ENCODE data around the gene DIAPH2. TPM values are rescaled to one million over a fixed set of nuclear protein-coding genes. Genes with fewer than 3 reads are reported as not detected.

DIAPH2 gene
- total RNA-seq, 1 experiment from 2014 or later = 10.4 TPM

DNA sequence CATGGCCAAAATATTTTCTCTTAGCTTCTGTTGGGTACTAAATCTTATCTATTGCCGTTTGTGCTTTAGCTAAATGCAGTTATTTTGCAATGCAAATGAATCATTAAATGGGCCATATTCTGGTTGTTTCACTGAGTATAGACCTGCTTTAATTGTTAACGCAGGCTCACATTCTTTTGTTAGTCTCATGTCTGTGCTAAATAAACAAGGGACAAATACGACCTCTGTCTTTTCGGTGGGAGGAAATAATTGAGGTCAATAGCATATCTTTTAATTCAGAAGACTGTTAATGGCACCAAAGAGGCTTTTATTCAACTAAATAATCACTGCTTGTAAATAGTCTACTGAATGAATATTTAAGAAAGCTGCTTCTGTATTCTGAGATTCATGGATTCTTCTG, 76.9 kb downstream of the DIAPH2 start:
- Histone ChIP-seq H3K27ac (ENCODE audit: low read depth, low read length, poor library complexity, severe bottlenecking) (no peak overlapping the region), H3K4me1 (ENCODE audit: insufficient read depth, low read length, poor library complexity, severe bottlenecking) (no peaks in the 10 kb centered on the region), H3K9me3 (ENCODE audit: low read depth, low read length, poor library complexity, severe bottlenecking) (no peaks in the 10 kb centered on the region), H3K36me3 (ENCODE audit: insufficient read depth, low read length, poor library complexity, severe bottlenecking) (no peaks in the 10 kb centered on the region), H3K27me3 (replicated peaks; ENCODE audit: insufficient read depth, low read depth, low read length, poor library complexity) (peaks cover 4% of the 10 kb centered on the region), H3K4me3 (ENCODE audit: low read depth, low read length, poor library complexity, severe bottlenecking) (no peak overlapping the region)
- DNase-seq (ENCODE audit: low spot score) = no peak
- CTCF ChIA-PET = no interaction called here
- intact Hi-C loops (cut with micrococcal nuclease; ENCODE audit: unreplicated experiment) = loop anchor here (10.0 kb wide), 1 partner anchor 387 kb away; no protein-coding TSS in a partner anchor
- no TSS peak for BruUV-seq (replicated peaks)
- no peak for TF ChIP-seq EZH2 (IDR thresholded peaks at IDR 0.05; ENCODE audit: borderline replicate concordance, low read depth, low read length, poor library complexity, severe bottlenecking)
- TF ChIP-seq, protein P1, sequence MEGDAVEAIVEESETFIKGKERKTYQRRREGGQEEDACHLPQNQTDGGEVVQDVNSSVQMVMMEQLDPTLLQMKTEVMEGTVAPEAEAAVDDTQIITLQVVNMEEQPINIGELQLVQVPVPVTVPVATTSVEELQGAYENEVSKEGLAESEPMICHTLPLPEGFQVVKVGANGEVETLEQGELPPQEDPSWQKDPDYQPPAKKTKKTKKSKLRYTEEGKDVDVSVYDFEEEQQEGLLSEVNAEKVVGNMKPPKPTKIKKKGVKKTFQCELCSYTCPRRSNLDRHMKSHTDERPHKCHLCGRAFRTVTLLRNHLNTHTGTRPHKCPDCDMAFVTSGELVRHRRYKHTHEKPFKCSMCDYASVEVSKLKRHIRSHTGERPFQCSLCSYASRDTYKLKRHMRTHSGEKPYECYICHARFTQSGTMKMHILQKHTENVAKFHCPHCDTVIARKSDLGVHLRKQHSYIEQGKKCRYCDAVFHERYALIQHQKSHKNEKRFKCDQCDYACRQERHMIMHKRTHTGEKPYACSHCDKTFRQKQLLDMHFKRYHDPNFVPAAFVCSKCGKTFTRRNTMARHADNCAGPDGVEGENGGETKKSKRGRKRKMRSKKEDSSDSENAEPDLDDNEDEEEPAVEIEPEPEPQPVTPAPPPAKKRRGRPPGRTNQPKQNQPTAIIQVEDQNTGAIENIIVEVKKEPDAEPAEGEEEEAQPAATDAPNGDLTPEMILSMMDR (conservative IDR thresholded peaks at IDR 0.05; ENCODE audit: low read depth, low read length) = no peak
- POLR2A ChIA-PET (ENCODE audit: low non-redundant PET) = no interaction called here

DNA sequence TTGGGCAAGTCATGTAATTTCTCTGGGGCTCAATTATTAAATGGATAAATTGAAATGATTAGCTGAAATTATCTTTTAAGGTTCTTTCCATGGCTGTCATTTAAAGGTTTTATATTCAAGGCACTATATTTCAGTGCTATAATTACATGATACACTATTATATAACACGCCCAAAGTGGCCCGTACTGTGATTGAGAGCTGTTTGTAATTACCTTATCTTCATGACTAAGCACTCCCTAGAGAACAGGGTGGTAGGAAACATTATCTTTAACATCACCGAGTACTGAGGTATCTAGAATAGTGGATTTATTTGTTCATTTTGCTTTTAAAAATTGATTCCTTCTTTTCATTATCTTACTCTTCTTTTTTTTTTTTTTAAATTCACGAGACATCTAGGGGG, 79.0 kb downstream of the DIAPH2 start:
- POLR2A ChIA-PET (ENCODE audit: low non-redundant PET) = no interaction called here

DNA sequence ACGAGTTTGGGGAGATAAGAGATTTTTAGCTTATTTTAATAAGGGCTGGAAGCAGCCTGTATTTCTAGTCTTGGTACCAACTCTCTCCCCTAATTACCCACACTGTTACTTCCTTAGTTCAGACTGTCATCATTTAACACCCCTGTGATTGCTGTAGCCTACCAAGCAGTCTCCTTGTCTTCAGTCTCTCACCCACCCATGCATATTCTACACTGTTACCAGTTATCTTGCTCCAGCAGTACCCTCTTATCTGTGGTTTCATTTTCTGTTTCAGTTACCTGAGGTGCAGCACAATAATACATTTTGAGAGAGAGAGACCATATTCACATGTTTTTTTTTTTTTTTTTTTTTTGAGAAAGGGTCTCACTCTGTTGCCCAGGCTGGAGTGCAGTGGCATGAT, 80.2 kb downstream of the DIAPH2 start:
- TF ChIP-seq, protein P1 (conservative IDR thresholded peaks at IDR 0.05; ENCODE audit: low read depth, low read length) = no peak
- TF ChIP-seq EZH2 (IDR thresholded peaks at IDR 0.05; ENCODE audit: borderline replicate concordance, low read depth, low read length, poor library complexity, severe bottlenecking) = no peak
- Histone ChIP-seq H3K4me1 (ENCODE audit: insufficient read depth, low read length, poor library complexity, severe bottlenecking) (no peaks in the 10 kb centered on the region), H3K27me3 (replicated peaks; ENCODE audit: insufficient read depth, low read depth, low read length, poor library complexity) (peaks cover 4% of the 10 kb centered on the region), H3K36me3 (ENCODE audit: insufficient read depth, low read length, poor library complexity, severe bottlenecking) (no peaks in the 10 kb centered on the region), H3K9me3 (ENCODE audit: low read depth, low read length, poor library complexity, severe bottlenecking) (no peaks in the 10 kb centered on the region), H3K4me3 (ENCODE audit: low read depth, low read length, poor library complexity, severe bottlenecking) (no peak overlapping the region), H3K27ac (ENCODE audit: low read depth, low read length, poor library complexity, severe bottlenecking) (no peak overlapping the region)
- no peak for DNase-seq (ENCODE audit: low spot score)
- POLR2A ChIA-PET (ENCODE audit: low non-redundant PET) = no interaction called here
- intact Hi-C loops (cut with micrococcal nuclease; ENCODE audit: unreplicated experiment) = loop anchor here (10.0 kb wide), 1 partner anchor 390 kb away; no protein-coding TSS in a partner anchor
- CTCF ChIA-PET = no interaction called here
- BruUV-seq (replicated peaks) = no TSS peak

More for the DNA sequence above, 79.0 kb downstream of the DIAPH2 start:
- no TSS peak for BruUV-seq (replicated peaks)
- no peak for TF ChIP-seq EZH2 (IDR thresholded peaks at IDR 0.05; ENCODE audit: borderline replicate concordance, low read depth, low read length, poor library complexity, severe bottlenecking)
- TF ChIP-seq, protein P1 (conservative IDR thresholded peaks at IDR 0.05; ENCODE audit: low read depth, low read length) = no peak
- H3K27me3 ChIP-seq (replicated peaks; ENCODE audit: insufficient read depth, low read depth, low read length, poor library complexity) = peaks cover 4% of the 10 kb centered on the region
- CTCF ChIA-PET = no interaction called here
- H3K36me3 ChIP-seq (ENCODE audit: insufficient read depth, low read length, poor library complexity, severe bottlenecking) = no peaks in the 10 kb centered on the region
- H3K27ac ChIP-seq (ENCODE audit: low read depth, low read length, poor library complexity, severe bottlenecking) = no peak overlapping the region
- no peak overlapping the region for H3K4me3 ChIP-seq (ENCODE audit: low read depth, low read length, poor library complexity, severe bottlenecking)
- H3K4me1 ChIP-seq (ENCODE audit: insufficient read depth, low read length, poor library complexity, severe bottlenecking) = no peaks in the 10 kb centered on the region
- no peaks in the 10 kb centered on the region for H3K9me3 ChIP-seq (ENCODE audit: low read depth, low read length, poor library complexity, severe bottlenecking)
- no peak for DNase-seq (ENCODE audit: low spot score)
- intact Hi-C loops (cut with micrococcal nuclease; ENCODE audit: unreplicated experiment) = loop anchor here (10.0 kb wide), 1 partner anchor 389 kb away; no protein-coding TSS in a partner anchor
